Sigmoid colon (tissue), 7 donors: Measurements from ENCODE around the gene HDAC4. TPM values are rescaled to one million over a fixed set of nuclear protein-coding genes. Genes with fewer than 3 reads are reported as not detected.
A peak's percentile ranks its signal among the peaks of the same experiment; 100 is the strongest.

Experiments used
- DNase-seq: peaks from one replicate; pipeline ENCODE4 v3.0.0-alpha.2; 2019
- H3K27ac ChIP-seq, 4 donors: fragments of 200-600 bp; sonication (generic); one replicate each; pipeline ENCODE4 v1.5.1; 2016 to 2019; ENCODE audit warnings: mild to moderate bottlenecking in 1 of 4
- H3K27me3 ChIP-seq, 3 donors: fragments of 200-600 bp; sonication (generic); one replicate each; pipeline ENCODE4 v1.5.1; 2019; ENCODE audit warnings: mild to moderate bottlenecking in 1 of 3
- H3K36me3 ChIP-seq, 4 donors: fragments of 200-600 bp; sonication (generic); one replicate each; pipeline ENCODE4 v1.5.1; 2016 to 2019
- H3K4me1 ChIP-seq, 4 donors: fragments of 200-600 bp; sonication (generic); one replicate each; pipeline ENCODE4 v1.5.1; 2017 to 2019
- H3K4me3 ChIP-seq, 4 donors: fragments of 200-600 bp; sonication (generic); one replicate each; pipeline ENCODE4 v1.5.1; 2017 to 2019; ENCODE audit warnings: mild to moderate bottlenecking in 2 of 4, moderate library complexity in 1 of 4
- H3K9me3 ChIP-seq, 4 donors: fragments of 200-600 bp in 3 of 4; sonication (generic) in 3 of 4; one replicate each; pipeline versions ENCODE4 v1.5.1 to v1.6.1; 2013 to 2019
- CTCF ChIP-seq, 4 experiments: fragments of 450-650 bp in 3 of 4; fragments of 200-600 bp in 1 of 4; IDR thresholded peaks; one replicate each; pipeline ENCODE4 v1.5.1; 2016 to 2019; ENCODE audit warnings: antibody characterized with exemption in 4 of 4, mild to moderate bottlenecking in 3 of 4, moderate library complexity in 2 of 4
- EP300 ChIP-seq, 4 donors: sonication (generic); formaldehyde crosslinking; IDR thresholded peaks; one replicate each; pipeline ENCODE4 v1.6.1; 2017; ENCODE audit warnings: antibody characterized with exemption in 4 of 4
- POLR2A ChIP-seq, 2 donors: fragments of 450-650 bp; IDR thresholded peaks; one replicate each; pipeline ENCODE4 v1.6.1; 2016; ENCODE audit warnings: antibody characterized with exemption in 2 of 2, mild to moderate bottlenecking in 2 of 2, moderate library complexity in 2 of 2
- POLR2AphosphoS5 ChIP-seq, 4 donors: sonication (generic); formaldehyde crosslinking; IDR thresholded peaks; one replicate each; pipeline ENCODE4 v1.6.1; 2017; ENCODE audit warnings: antibody characterized with exemption in 4 of 4
- WGBS, 2 donors: extraction: QIAGEN DNeasy Blood & Tissue Kit; methylation state at CpG; one replicate each; pipeline ENCODE4 v1.1.7; 2013; 5-methylcytosine and 5-hydroxymethylcytosine counted together
- intact Hi-C: fragments of 100-400 bp; cut with DNase I; formaldehyde crosslinking; loops from one replicate; pipeline ENCODE4 v1.15.1; 2023
- polyA plus RNA-seq, 3 donors: library from polyadenylated mRNA; stranded (reverse); fragments of 200-250 nt; gene quantifications; one replicate each; pipeline ENCODE4 v1.2.3, GENCODE V29; 2013
- total RNA-seq, 4 donors: library from RNA; depleted of rRNA; stranded (reverse); fragments of >200 nt; gene quantifications; one replicate each; pipeline ENCODE4 v1.1.0, GENCODE V29; 2016
- donor health status: healthy with polysubstance abuse.
- donor health status: Bipolar disorder and iron deficiency.
- donor health status: healthy.

HDAC4 gene
- total and polyA plus RNA-seq, 7 donors, result 1.8 to 196 (median 77.0) TPM

- WGBS, 2 donors, result 61 to 84% methylated on average over 8 of the region's 8 CpGs
- intact Hi-C loops, result loop anchor here (10.0 kb wide), 2 partner anchors 474 to 614 kb away; no protein-coding TSS in a partner anchor
- H3K9me3 ChIP-seq, result no peaks in the 10 kb centered on the region
- H3K36me3 ChIP-seq, result no peaks in the 10 kb centered on the region
- peak overlapping the region; percentile 56 to 97 (median 96) for H3K27ac ChIP-seq
- peaks cover 0 to 78% (median 69%) of the 10 kb centered on the region in 4 donors for H3K4me1 ChIP-seq
- TF ChIP-seq EP300 (IDR thresholded peaks at IDR 0.05), result no peak
- peak in 1 of 4 donors; percentile 19 for TF ChIP-seq POLR2AphosphoS5 (IDR thresholded peaks at IDR 0.05)
- H3K4me3 ChIP-seq, result no peak overlapping the region
- H3K27me3 ChIP-seq, result no peaks in the 10 kb centered on the region
- DNase-seq, result no peak
These were observed 59.6 kb downstream of the HDAC4 start for GRCh38 chr2:239341146-239341732.

- DNase-seq, result peak; percentile 64
- Histone ChIP-seq H3K4me3 (no peak overlapping the region), H3K4me1 (peaks cover 0 to 70% (median 60%) of the 10 kb centered on the region in 4 donors), H3K9me3 (no peaks in the 10 kb centered on the region), H3K27me3 (no peaks in the 10 kb centered on the region), H3K27ac (peak overlapping the region; percentile 56 to 97 (median 96)), H3K36me3 (no peaks in the 10 kb centered on the region)
- 67 to 81% methylated on average over 7 of the region's 7 CpGs for WGBS, 2 donors
- TF ChIP-seq CTCF (IDR thresholded peaks at IDR 0.05) (no peak), POLR2AphosphoS5 (IDR thresholded peaks at IDR 0.05) (peak in 1 of 4 donors; percentile 28), POLR2A (IDR thresholded peaks at IDR 0.05) (no peak), EP300 (IDR thresholded peaks at IDR 0.05) (no peak)
- intact Hi-C loops, result loop anchor here (10.0 kb wide), 2 partner anchors 475 to 615 kb away; no protein-coding TSS in a partner anchor
These were observed 60.9 kb downstream of the HDAC4 start for GRCh38 chr2:239339726-239340601.

GRCh38 chr2:239339241-239339640, 61.6 kb downstream of the HDAC4 start:
- Histone ChIP-seq H3K4me1 (peaks cover 0 to 63% (median 55%) of the 10 kb centered on the region in 4 donors), H3K4me3 (no peak overlapping the region), H3K27ac (peak overlapping the region; percentile 20 to 97 (median 96)), H3K36me3 (no peaks in the 10 kb centered on the region), H3K9me3 (no peaks in the 10 kb centered on the region), H3K27me3 (no peaks in the 10 kb centered on the region)
- no peak for DNase-seq
- 79 to 95% methylated on average over 6 of the region's 6 CpGs for WGBS, 2 donors
- no peak for TF ChIP-seq POLR2A (IDR thresholded peaks at IDR 0.05)
- intact Hi-C loops, result no loop called here

GRCh38 chr2:239337877-239338484, 62.8 kb downstream of the HDAC4 start:
- Histone ChIP-seq H3K36me3 (no peaks in the 10 kb centered on the region), H3K27ac (peak overlapping the region; percentile 58 to 97 (median 96)), H3K27me3 (no peaks in the 10 kb centered on the region), H3K4me1 (peaks cover 0 to 55% (median 50%) of the 10 kb centered on the region in 4 donors), H3K9me3 (no peaks in the 10 kb centered on the region), H3K4me3 (no peak overlapping the region)
- TF ChIP-seq POLR2AphosphoS5 (IDR thresholded peaks at IDR 0.05) (peak in 1 of 4 donors; percentile 13), POLR2A (IDR thresholded peaks at IDR 0.05) (no peak)
- intact Hi-C loops, result no loop called here
- no peak for DNase-seq
- WGBS, 2 donors, result 31 to 73% methylated on average over 15 of the region's 15 CpGs

GRCh38 chr2:239337122-239337876, 63.5 kb downstream of the HDAC4 start:
- H3K27me3 ChIP-seq, result no peaks in the 10 kb centered on the region
- H3K36me3 ChIP-seq, result no peaks in the 10 kb centered on the region
- TF ChIP-seq POLR2A (IDR thresholded peaks at IDR 0.05), result no peak
- no peak for TF ChIP-seq EP300 (IDR thresholded peaks at IDR 0.05)
- TF ChIP-seq POLR2AphosphoS5 (IDR thresholded peaks at IDR 0.05), result peak in 1 of 4 donors; percentile 2
- no peak for TF ChIP-seq CTCF (IDR thresholded peaks at IDR 0.05)
- WGBS, 2 donors, result 81 to 87% methylated on average over 28 of the region's 28 CpGs
- H3K9me3 ChIP-seq, result no peaks in the 10 kb centered on the region
- DNase-seq, result no peak
- peaks cover 0 to 62% (median 49%) of the 10 kb centered on the region in 4 donors for H3K4me1 ChIP-seq
- no peak overlapping the region for H3K4me3 ChIP-seq
- H3K27ac ChIP-seq, result peak overlapping the region; percentile 58 to 97 (median 96)
- intact Hi-C loops, result no loop called here
